HepG2 (cell line): ENCODE measurements around the gene CELSR2. TPM values are rescaled to one million over a fixed set of nuclear protein-coding genes. Genes with fewer than 3 reads are reported as not detected.

Experiments used
- AGO1 ChIP-seq: fragments of 200-400 bp; formaldehyde crosslinking; IDR thresholded peaks from 2 replicates; pipeline ENCODE4 v1.6.1; 2017; ENCODE audit warnings: mild to moderate bottlenecking, low read depth, low read length, moderate library complexity; ENCODE audit not compliant: poor library complexity, severe bottlenecking
- ATAD3A ChIP-seq: sonication (generic); formaldehyde crosslinking; IDR thresholded peaks from 2 replicates; pipeline ENCODE4 v1.4.0; 2020; ENCODE audit warnings: missing genetic modification reagents
- ATF1 ChIP-seq: IDR thresholded peaks from 2 replicates; pipeline ENCODE4 v1.6.1; 2016; ENCODE audit warnings: mild to moderate bottlenecking, control low read depth
- ATRX ChIP-seq: sonication (generic); formaldehyde crosslinking; IDR thresholded peaks from 2 replicates; pipeline ENCODE4 v1.4.0; 2020; ENCODE audit warnings: missing genetic modification reagents, borderline replicate concordance
- GATA4 ChIP-seq: sonication (generic); IDR thresholded peaks from 2 replicates; pipeline ENCODE4 v1.6.1; 2016; ENCODE audit warnings: antibody characterized with exemption, low read depth, borderline replicate concordance
- GATAD2A ChIP-seq: IDR thresholded peaks from 2 replicates; pipeline ENCODE4 v1.6.1; 2016
- HIVEP1 ChIP-seq: sonication (generic); formaldehyde crosslinking; IDR thresholded peaks from 2 replicates; pipeline ENCODE4 v1.4.0; 2020; ENCODE audit warnings: mild to moderate bottlenecking, missing genetic modification reagents
- KDM4B ChIP-seq: sonication (generic); formaldehyde crosslinking; IDR thresholded peaks from 2 replicates; pipeline ENCODE4 v1.4.0; 2020; ENCODE audit warnings: missing genetic modification reagents
- KLF15 ChIP-seq: sonication (generic); formaldehyde crosslinking; IDR thresholded peaks from 2 replicates; pipeline ENCODE4 v1.8.1; 2023; ENCODE audit warnings: borderline replicate concordance, mild to moderate bottlenecking, inconsistent platforms, missing genetic modification reagents, mixed read lengths
- NBN ChIP-seq: fragments of 450-650 bp; conservative IDR thresholded peaks from 2 replicates; pipeline ENCODE4 v1.6.1; 2017
- NCOA5 ChIP-seq: sonication (generic); formaldehyde crosslinking; IDR thresholded peaks from 2 replicates; pipeline ENCODE4 v1.4.0; 2020; ENCODE audit warnings: missing genetic modification reagents
- PHF5A ChIP-seq: IDR thresholded peaks from one replicate; pipeline ENCODE4 v1.6.1; 2018; ENCODE audit warnings: low read depth, missing genetic modification reagents; ENCODE audit not compliant: unreplicated experiment
- PLSCR1 ChIP-seq: sonication (generic); formaldehyde crosslinking; IDR thresholded peaks from 2 replicates; pipeline ENCODE4 v1.5.0; 2020; ENCODE audit warnings: missing genetic modification reagents, mild to moderate bottlenecking, borderline replicate concordance
- REXO4 ChIP-seq: sonication (generic); formaldehyde crosslinking; IDR thresholded peaks from 2 replicates; pipeline ENCODE4 v1.8.0; 2022; ENCODE audit warnings: missing genetic modification reagents, mild to moderate bottlenecking, borderline replicate concordance
- SMARCE1 ChIP-seq: fragments of 450-650 bp; IDR thresholded peaks from 2 replicates; pipeline ENCODE4 v1.6.1; 2017; ENCODE audit warnings: borderline replicate concordance
- ZC3H4 ChIP-seq: sonication (generic); formaldehyde crosslinking; IDR thresholded peaks from 2 replicates; pipeline ENCODE4 v1.4.0; 2020; ENCODE audit warnings: missing genetic modification reagents, borderline replicate concordance
- ZMYM3 ChIP-seq: sonication (generic); formaldehyde crosslinking; IDR thresholded peaks from 2 replicates; pipeline ENCODE4 v1.5.1; 2020; ENCODE audit warnings: mild to moderate bottlenecking, missing genetic modification reagents
- ZNF446 ChIP-seq: sonication (generic); formaldehyde crosslinking; IDR thresholded peaks from 2 replicates; pipeline ENCODE4 v1.5.0; 2020; ENCODE audit warnings: mild to moderate bottlenecking, missing genetic modification reagents
- ZNF484 ChIP-seq: sonication (generic); formaldehyde crosslinking; IDR thresholded peaks from 2 replicates; pipeline ENCODE4 v1.5.1; 2020; ENCODE audit warnings: mild to moderate bottlenecking, low read depth, missing genetic modification reagents, borderline replicate concordance
- ZNF549 ChIP-seq: sonication (generic); formaldehyde crosslinking; IDR thresholded peaks from 2 replicates; pipeline ENCODE4 v1.5.0; 2020; ENCODE audit warnings: missing genetic modification reagents
- ZNF7 ChIP-seq: IDR thresholded peaks from 2 replicates; pipeline ENCODE4 v1.6.1; 2016; ENCODE audit warnings: missing biosample characterization, missing genetic modification reagents
- ZZZ3 ChIP-seq: sonication (generic); formaldehyde crosslinking; IDR thresholded peaks from 2 replicates; pipeline ENCODE4 v1.4.0; 2020; ENCODE audit warnings: missing genetic modification reagents, mild to moderate bottlenecking, borderline replicate concordance
- polyA plus RNA-seq, 8 experiments: library from polyadenylated mRNA; depleted of rRNA in 3 of 8; stranded (reverse) in 7 of 8; unstranded in 1 of 8; fragments of >200 nt; fragmentation: Illumina TruSeq in 4 of 8; extraction: Trizol in 4 of 8; gene quantifications; 2 replicates each; pipeline versions ENCODE4 v1.2.1 to v1.2.3, GENCODE V29; 2011 to 2016; ENCODE audit warnings: low read depth in 4 of 8, missing spikeins in 1 of 8, mixed read lengths in 1 of 8; ENCODE audit not compliant: insufficient read depth in 1 of 8
- total RNA-seq, 5 experiments: library from RNA; depleted of rRNA; stranded (reverse); fragments of >200 nt; fragmentation: Illumina TruSeq; extraction: Trizol; gene quantifications; 2 replicates each; pipeline ENCODE4 v1.2.3, GENCODE V29; 2016; ENCODE audit warnings: low read depth in 1 of 5
- TF ChIP-seq, protein P1 (sequence below), 2 experiments: sonication (generic) in 1 of 2; formaldehyde crosslinking in 1 of 2; IDR thresholded peaks; 2 replicates each; pipeline versions ENCODE4 v1.4.0 to v1.6.1; 2016 to 2020; ENCODE audit warnings: borderline replicate concordance in 1 of 2, low read depth in 1 of 2, mild to moderate bottlenecking in 1 of 2, missing genetic modification reagents in 1 of 2
- TF ChIP-seq, protein P2 (sequence below): sonication (generic); formaldehyde crosslinking; IDR thresholded peaks from 2 replicates; pipeline ENCODE4 v1.4.0; 2020; ENCODE audit warnings: missing genetic modification reagents

The CELSR2 gene
- total and polyA plus RNA-seq, 2 of the 13 experiments (the other 11 are each of a cell fraction or from before 2014, with no cell fraction given): 4.0 to 6.6 TPM

GRCh38 chr1:109213824-109214693 lies 35.3 kb upstream of the CELSR2 start, which contains the start of gene SARS1 (continued):
- TF ChIP-seq, protein P1, sequence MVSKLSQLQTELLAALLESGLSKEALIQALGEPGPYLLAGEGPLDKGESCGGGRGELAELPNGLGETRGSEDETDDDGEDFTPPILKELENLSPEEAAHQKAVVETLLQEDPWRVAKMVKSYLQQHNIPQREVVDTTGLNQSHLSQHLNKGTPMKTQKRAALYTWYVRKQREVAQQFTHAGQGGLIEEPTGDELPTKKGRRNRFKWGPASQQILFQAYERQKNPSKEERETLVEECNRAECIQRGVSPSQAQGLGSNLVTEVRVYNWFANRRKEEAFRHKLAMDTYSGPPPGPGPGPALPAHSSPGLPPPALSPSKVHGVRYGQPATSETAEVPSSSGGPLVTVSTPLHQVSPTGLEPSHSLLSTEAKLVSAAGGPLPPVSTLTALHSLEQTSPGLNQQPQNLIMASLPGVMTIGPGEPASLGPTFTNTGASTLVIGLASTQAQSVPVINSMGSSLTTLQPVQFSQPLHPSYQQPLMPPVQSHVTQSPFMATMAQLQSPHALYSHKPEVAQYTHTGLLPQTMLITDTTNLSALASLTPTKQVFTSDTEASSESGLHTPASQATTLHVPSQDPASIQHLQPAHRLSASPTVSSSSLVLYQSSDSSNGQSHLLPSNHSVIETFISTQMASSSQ (IDR thresholded peaks at IDR 0.05; ENCODE audit: low read depth): no peak
- TF ChIP-seq, protein P1 (CRISPR knock-in tag; IDR thresholded peaks at IDR 0.05; ENCODE audit: borderline replicate concordance): no peak; the same call in 1 of the 2 replicates
- no peak for TF ChIP-seq ZZZ3
- TF ChIP-seq ATF1 (CRISPR knock-in tag): no peak
- TF ChIP-seq ATRX (CRISPR knock-in tag): no peak
- TF ChIP-seq ZNF7 (CRISPR knock-in tag): no peak
- no peak for TF ChIP-seq SMARCE1
- TF ChIP-seq PLSCR1: no peak
- no peak for TF ChIP-seq GATAD2A (CRISPR knock-in tag)
- TF ChIP-seq NCOA5 (CRISPR knock-in tag): no peak
- TF ChIP-seq KDM4B (CRISPR knock-in tag): no peak
- no peak for TF ChIP-seq ZNF446
- peak; percentile 62 for TF ChIP-seq AGO1
- TF ChIP-seq PHF5A: no peak
- TF ChIP-seq ZC3H4 (CRISPR knock-in tag): no peak
- TF ChIP-seq, protein P2, sequence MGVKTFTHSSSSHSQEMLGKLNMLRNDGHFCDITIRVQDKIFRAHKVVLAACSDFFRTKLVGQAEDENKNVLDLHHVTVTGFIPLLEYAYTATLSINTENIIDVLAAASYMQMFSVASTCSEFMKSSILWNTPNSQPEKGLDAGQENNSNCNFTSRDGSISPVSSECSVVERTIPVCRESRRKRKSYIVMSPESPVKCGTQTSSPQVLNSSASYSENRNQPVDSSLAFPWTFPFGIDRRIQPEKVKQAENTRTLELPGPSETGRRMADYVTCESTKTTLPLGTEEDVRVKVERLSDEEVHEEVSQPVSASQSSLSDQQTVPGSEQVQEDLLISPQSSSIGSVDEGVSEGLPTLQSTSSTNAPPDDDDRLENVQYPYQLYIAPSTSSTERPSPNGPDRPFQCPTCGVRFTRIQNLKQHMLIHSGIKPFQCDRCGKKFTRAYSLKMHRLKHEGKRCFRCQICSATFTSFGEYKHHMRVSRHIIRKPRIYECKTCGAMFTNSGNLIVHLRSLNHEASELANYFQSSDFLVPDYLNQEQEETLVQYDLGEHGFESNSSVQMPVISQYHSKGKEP (CRISPR knock-in tag): no peak
- TF ChIP-seq ZNF549 (CRISPR knock-in tag): no peak
- no peak for TF ChIP-seq ATAD3A (CRISPR knock-in tag)
- TF ChIP-seq ZNF484 (CRISPR knock-in tag): no peak
- no peak for TF ChIP-seq KLF15
- TF ChIP-seq HIVEP1 (CRISPR knock-in tag): no peak; the same call in 1 of the 2 replicates
- no peak for TF ChIP-seq NBN
- no peak for TF ChIP-seq REXO4 (CRISPR knock-in tag)
- no peak for TF ChIP-seq ZMYM3 (CRISPR knock-in tag)
- peak; percentile 68; the same call in 1 of the 2 replicates for TF ChIP-seq GATA4
